GM19463 (cell line): ENCODE results near the gene KCNN3.
"Not testable (repeated sequence)": the region's sequence is repeated elsewhere in the genome, so short reads cannot be mapped to it uniquely, and the experiment has no call there.

Experiments used
- ATAC-seq: cut with Tn5 transposase; IDR thresholded peaks from one replicate; pipeline ENCODE4 v1.9.1; 2021; ENCODE audit warnings: mild to moderate bottlenecking, moderate library complexity; ENCODE audit not compliant: unreplicated experiment

Gene KCNN3

DNA sequence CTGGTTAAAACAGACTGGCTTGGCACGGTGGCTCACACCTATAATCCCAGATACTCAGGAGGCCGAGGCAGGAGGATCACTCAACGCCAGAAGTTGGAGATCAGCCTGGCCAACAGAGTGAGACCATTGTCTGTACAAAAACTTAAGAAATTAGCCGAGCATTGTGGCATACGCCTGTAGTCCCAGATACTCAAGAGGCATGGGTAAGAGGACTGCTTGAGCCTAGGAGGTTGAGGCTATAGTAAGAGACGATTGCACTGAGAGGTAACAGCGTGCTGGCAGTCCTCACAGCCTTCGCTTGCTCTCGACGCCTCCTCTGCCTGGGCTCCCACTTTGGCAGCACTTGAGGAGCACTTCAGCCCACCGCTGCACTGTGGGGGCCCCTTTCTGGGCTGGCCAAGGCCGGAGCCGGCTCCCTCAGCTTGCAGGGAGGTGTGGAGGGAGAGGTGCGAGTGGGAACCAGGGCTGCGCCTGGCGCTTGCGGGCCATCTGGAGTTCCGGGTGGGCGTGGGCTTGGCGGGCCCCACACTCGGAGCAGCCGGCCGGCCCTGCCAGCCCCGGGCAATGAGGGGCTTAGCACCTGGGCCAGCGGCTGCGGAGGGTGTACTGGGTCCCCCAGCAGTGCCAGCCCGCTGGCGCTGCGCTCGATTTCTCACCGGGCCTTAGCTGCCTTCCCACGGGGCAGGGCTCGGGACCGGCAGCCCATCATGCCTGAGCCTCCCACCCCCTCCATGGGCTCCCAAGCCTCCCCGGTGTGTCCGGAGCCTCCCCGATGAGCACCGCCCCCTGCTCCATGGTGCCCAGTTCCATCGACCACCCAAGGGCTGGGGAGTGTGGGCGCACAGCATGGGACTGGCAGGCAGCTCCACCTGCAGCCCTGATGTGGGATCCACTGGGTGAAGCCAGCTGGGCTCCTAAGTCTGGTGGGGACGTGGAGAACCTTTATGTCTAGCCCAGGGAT is 199.5 kb downstream of the KCNN3 start:
- not testable (repeated sequence) for ATAC-seq

DNA sequence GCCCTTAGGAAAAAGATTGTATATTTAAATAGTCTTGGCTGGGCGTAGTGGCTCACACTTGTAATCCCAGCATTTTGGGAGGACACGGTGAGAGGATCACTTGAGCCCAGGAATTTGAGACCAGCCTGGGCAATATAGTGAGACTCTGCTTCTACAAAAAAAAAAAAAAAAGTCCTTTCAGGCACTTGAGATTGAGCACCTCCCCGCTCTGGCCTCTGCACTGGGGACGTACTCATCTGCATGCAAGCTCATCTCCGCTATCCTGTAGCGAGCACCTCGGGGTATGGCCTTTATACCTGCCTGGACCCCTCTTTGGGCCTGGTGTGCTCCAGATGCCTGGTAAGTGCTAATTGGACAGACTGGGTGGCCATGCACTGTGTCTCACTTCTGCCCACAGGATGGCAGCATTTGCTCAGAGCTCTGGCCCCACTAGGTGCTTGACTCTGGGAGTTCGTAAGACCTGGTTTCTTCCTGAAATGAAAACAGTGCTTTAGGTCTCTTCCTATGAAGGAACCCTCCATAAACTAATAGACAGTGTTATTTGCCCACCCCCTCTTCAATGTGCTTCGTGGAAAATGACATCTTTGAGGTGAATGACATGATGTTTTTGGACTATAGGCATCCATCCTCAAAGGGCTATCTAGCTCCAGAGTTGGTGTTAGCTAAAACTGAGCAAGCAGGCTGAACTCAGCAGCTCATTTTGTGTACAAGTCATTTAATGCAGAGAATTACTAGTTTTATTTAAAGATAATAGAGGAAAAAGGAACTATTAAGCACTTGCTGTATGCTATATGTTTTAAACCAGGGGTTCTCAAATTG is 200.4 kb downstream of the KCNN3 start:
- no peak for ATAC-seq

DNA sequence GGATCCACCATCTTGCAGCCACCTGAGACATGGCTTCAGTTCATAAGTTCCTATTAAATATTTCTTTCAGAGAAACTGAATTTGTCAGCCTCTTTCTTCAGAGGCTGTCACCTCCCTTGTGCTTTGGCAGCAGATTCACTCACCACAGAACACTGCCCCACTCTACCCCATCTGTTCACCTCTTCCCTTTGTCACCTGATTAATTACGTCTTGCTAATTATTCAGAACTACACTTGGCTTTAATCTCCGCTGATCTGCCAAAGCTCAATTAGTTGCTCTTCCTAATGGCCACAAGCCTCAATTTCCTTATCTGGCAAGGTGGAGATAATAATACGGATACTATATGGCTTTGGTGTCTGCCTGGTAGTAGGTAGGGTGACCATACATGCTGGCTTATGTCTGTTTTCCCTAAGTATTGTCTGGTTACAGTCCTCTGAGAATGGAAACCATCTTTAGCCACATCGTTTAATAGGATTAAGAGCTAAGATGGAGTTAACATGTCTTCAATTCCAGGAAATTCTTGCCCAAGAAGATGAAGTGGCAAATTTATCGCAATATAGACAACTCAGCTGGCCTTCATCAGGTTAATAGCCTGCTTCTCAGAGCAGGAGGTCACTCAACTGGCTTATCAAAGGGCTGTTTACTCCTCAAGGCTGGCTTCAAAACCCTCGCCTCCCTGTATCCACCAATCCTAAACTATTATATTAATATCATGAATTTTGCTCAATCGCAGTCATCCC is 203.9 kb downstream of the KCNN3 start:
- no peak for ATAC-seq

DNA sequence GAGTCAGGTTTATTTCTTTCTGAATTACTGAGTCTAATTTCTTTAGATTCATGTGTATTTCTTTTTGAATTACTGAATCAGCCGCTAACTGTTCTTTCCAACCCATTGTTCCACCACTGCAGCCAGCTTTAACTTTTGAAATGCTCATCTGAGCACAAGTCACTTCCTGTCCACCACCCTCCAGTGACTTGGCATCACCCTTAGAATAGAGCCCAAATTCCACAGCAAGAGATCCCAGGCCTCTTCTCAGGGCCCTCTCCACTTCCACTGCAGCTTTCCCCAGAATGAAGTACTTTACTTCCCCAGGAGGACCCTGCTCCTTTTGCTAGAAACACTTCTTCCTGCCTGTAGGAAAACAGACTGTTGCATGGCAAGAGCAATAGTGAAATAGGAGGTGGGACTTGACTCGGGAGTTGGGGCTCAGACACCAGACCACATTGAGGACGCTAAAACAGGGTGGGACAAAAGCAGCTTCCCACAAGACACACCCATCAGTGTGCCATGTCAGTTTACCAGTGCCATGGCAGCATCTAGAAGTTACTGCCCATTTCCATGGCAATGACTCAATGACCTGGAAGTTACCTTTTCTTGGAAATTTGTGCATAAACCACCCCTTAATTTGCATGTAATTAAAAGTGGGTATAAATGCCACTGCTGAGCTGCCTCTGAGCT is 205.6 kb downstream of the KCNN3 start:
- ATAC-seq: no peak

DNA sequence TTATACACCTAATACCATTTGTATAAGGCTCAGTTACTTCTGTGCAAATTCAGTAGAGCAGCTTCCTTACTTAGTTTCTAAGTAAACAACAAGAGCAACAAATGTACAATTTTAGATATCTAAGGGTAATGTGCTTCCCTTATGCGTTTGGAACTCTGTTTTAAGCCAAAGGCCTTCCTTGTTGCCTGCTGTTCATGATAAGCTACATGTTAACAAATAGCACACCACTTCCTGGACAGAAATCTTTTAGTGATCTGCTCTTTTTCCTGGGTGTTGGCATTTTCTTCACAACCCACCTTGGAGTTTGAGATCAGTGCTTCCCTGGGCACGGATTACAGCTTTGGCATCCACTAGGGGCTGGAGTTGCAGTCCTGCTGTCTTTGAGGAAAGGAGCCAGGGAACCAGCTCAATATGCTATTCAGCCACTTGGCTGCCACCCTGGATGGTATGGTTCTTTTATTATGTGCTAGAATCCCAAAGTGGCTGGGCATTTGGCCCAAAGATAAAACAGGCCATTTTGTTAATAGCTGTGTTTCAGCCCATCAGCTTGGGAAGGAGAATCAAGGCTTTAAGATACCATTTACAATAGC is 206.5 kb downstream of the KCNN3 start:
- no peak for ATAC-seq

DNA sequence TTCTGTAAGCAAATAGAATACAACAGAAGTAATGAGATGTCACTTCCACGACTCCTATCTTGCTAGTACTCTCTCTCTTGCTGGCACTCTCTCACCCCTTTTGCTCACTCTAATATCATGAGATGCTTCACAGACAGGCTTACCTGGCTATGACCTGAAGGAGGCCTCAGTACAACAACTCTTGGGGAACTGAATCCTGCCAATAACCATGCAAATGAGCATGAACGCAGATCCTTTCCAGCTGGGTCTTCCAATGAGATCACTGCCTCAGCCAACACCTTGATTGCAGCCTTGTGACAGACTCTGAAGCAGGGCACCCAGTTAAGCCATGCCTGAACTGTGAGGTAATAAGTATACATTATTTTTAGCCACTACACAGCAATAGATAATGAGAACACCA is 209.0 kb downstream of the KCNN3 start:
- ATAC-seq: no peak

DNA sequence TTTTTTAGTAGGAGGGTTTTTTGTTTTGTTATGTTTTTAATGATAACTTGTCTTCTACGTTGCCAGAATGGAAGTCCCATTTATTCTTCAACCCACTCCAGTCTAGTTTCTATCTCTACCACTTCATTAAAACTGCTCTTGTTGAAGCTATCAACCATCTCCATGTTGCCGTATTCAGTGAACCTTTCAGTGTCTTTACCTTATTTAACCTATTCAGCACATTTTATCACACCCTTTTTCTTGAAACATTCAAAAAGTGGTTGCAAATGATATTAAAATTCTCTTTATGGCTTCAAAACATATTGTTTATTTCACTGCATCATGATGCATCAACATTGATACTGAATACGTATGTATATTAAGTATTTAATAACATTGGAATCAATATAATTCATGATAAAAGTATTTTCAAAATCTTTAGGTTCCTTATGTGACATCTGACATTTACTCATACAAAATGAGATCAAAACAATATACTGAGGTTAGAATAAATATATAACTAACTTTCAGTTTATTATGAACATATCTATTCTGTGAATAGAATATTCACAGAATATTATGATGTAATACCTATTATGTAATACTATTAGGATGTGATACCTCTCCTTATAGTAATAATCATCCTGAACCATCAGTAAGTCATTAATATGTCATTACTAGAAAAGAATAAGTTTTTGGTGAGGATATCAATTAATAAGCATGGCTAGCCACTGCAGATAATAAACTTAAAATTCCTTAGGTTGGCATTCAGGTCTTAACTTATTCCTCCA is 210.1 kb downstream of the KCNN3 start:
- ATAC-seq: no peak

DNA sequence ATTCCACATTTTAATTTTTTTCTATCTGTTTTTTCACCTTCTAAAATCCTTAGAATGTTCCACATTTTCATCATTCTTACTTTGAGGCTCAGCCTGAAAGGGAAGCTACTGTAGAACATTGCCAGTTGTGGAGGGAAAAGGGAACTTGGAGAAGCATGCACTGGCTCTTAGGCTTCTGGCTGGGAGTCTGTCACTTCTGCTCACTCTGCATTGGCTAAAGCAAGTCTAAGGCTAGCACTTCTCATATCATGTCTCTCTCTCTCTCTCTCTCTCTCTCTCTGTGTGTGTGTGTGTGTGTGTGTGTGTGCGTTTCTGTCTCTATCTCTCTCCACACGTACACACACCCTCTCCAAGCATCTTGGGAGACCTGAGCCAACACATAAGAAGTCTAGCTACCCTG is 212.5 kb downstream of the KCNN3 start:
- ATAC-seq: no peak

DNA sequence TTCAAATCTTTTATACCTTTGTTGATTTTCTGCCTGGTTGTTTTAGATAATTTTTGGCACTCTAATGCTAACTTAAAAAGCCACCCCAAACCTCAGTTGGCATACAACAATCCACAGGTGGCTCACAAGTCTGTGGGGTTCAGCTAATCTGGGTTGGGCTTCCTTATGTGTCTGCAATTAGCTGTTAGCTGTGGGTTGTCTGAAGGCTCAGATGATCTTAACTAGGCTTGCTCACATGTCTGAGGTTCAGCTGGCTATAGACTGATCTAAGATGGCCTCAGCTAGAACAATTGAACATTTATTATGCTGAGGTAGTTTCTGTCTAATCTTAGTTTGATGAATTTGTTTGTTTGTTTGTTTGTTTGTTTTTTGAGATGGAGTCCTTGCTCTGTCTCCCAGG is 217.2 kb downstream of the KCNN3 start:
- ATAC-seq: no peak
